Activated CD4-positive, alpha-beta T cell treated with anti-CD3 and anti-CD28 coated beads, Interleukin-2, amount 10 ng/mL, durations not matched to agents 7 days and 5 days (primary cell): ENCODE results near the gene MCM3AP. TPM values are rescaled to one million over a fixed set of nuclear protein-coding genes. Genes with fewer than 3 reads are reported as not detected.
"Not testable (repeated sequence)": the region's sequence is repeated elsewhere in the genome, so short reads cannot be mapped to it uniquely, and the experiment has no call there.

Source experiments
- CTCF ChIA-PET: fragments of 350-600 bp; sonication (Branson Sonifier 250); formaldehyde crosslinking; loops from one replicate; lab custom pipeline; 2021; ENCODE audit warnings: antibody characterized with exemption; lab: Charles Lee
- POLR2A ChIA-PET: fragments of 350-600 bp; sonication (Branson Sonifier 250); formaldehyde crosslinking; loops from one replicate; lab custom pipeline; 2021; ENCODE audit warnings: antibody characterized with exemption; lab: Charles Lee
- DNase-seq: peaks from one replicate; pipeline ENCODE4 v3.0.0-alpha.2; 2020
- H3K27ac Mint-ChIP-seq: one replicate; pipeline ENCODE4 v1.8.0; 2021; ENCODE audit warnings: mild to moderate bottlenecking, moderate library complexity, mixed read lengths
- H3K27me3 Mint-ChIP-seq: one replicate; pipeline ENCODE4 v1.8.0; 2021; ENCODE audit warnings: mixed read lengths
- H3K36me3 Mint-ChIP-seq: one replicate; pipeline ENCODE4 v1.8.0; 2021; ENCODE audit warnings: low read depth, mixed read lengths
- H3K4me1 Mint-ChIP-seq: one replicate; pipeline ENCODE4 v1.8.0; 2021; ENCODE audit warnings: mixed read lengths
- H3K4me3 Mint-ChIP-seq: one replicate; pipeline ENCODE4 v1.8.0; 2021; ENCODE audit warnings: mild to moderate bottlenecking, moderate library complexity, mixed read lengths
- H3K9me3 Mint-ChIP-seq: one replicate; pipeline ENCODE4 v1.8.0; 2021; ENCODE audit warnings: mixed read lengths
- total RNA-seq, 2 experiments: library from RNA; stranded (reverse); gene quantifications; one replicate each; pipeline ENCODE4 v1.2.3, GENCODE V29; 2021

Gene MCM3AP
- total RNA-seq, 2 experiments from 2014 or later = 94.5 to 118 TPM

DNA sequence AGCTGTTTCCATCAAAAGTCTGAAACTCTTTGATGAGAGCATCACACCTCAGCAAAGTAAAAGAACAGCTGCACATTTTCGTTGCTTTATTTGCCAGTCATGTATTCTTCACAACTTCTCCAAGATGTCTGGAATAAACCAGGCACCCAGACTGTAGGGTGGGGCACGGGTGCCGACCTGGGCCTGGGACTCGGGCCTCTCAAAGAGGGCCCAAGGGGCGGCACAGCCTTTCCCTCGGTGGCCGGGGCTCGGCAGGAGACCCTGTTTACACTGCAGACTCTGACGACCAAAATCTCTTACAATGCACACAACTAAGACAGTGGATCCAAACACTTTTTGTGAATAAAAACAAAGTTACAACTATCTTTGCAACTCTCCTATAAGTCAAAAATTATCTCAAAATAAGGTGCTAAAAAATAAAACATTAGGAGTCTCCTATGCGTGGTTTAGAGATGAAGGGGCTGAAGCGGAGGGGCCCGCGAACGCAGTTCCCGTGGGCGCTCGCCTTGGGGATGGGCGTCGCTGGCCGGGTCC, 57.5 kb downstream of the MCM3AP start:
- ChIA-PET CTCF (interaction anchor here (0.6 to 2.1 kb wide), 2 partner anchors 16 to 21 kb away, joined by 3 to 7 read pairs; no protein-coding TSS in a partner anchor), POLR2A (no interaction called here)
- H3K4me3 Mint-ChIP-seq = peak overlapping the region; percentile 82
- H3K9me3 Mint-ChIP-seq = no peaks in the 10 kb centered on the region
- peak overlapping the region; percentile 71 for H3K27ac Mint-ChIP-seq
- H3K27me3 Mint-ChIP-seq = no peaks in the 10 kb centered on the region
- peaks cover 33% of the 10 kb centered on the region for H3K36me3 Mint-ChIP-seq
- peaks cover 53% of the 10 kb centered on the region for H3K4me1 Mint-ChIP-seq
- DNase-seq = no peak

GRCh38 chr21:46226920-46227599, 58.4 kb downstream of the MCM3AP start:
- CTCF ChIA-PET = interaction anchor here (2.1 kb wide), 1 partner anchor 17 kb away, joined by 7 read pairs; no protein-coding TSS in a partner anchor
- no peaks in the 10 kb centered on the region for H3K9me3 Mint-ChIP-seq
- no peaks in the 10 kb centered on the region for H3K27me3 Mint-ChIP-seq
- POLR2A ChIA-PET = no interaction called here
- peaks cover 53% of the 10 kb centered on the region for H3K4me1 Mint-ChIP-seq
- H3K36me3 Mint-ChIP-seq = peaks cover 28% of the 10 kb centered on the region
- peak overlapping the region; percentile 71 for H3K27ac Mint-ChIP-seq
- H3K4me3 Mint-ChIP-seq = peak overlapping the region; percentile 82
- no peak for DNase-seq

DNA sequence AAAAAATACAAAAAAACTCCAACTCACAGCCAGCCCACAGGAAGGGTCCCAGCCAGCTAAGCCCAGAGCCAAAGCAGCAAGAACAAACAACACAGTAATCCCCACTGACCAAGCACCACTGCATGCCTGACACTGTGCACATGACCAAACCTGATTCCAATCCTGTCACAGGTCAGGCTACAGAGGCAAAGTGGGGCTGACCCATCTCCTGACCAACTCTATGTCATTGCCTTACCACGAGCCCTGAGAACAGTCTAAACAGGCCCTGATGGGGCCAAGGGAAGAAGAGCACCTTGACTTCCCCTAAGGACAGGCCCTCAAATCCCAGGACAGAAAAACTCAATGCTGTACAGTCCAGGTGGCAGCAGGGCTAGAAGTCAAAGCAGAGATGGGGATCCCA, 59.3 kb downstream of the MCM3AP start:
- POLR2A ChIA-PET = no interaction called here
- Mint-ChIP-seq H3K4me3 (no peak overlapping the region), H3K4me1 (peaks cover 47% of the 10 kb centered on the region)

GRCh38 chr21:46223661-46224060, 61.8 kb downstream of the MCM3AP start:
- CTCF ChIA-PET, POLR2A ChIA-PET, H3K27ac Mint-ChIP-seq, H3K9me3 Mint-ChIP-seq, H3K4me3 Mint-ChIP-seq, DNase-seq, H3K27me3 Mint-ChIP-seq: not testable (repeated sequence)
- Mint-ChIP-seq H3K36me3 (peaks cover 14% of the 10 kb centered on the region), H3K4me1 (peaks cover 31% of the 10 kb centered on the region)

More for the DNA sequence above, 59.3 kb downstream of the MCM3AP start:
- Mint-ChIP-seq H3K27ac (no peak overlapping the region), H3K36me3 (peaks cover 21% of the 10 kb centered on the region), H3K27me3 (no peaks in the 10 kb centered on the region), H3K9me3 (no peaks in the 10 kb centered on the region)
- CTCF ChIA-PET = interaction anchor here (0.7 kb wide), 1 partner anchor 357 kb away, joined by 3 read pairs; no protein-coding TSS in a partner anchor
- no peak for DNase-seq

GRCh38 chr21:46223217-46223616, 62.2 kb downstream of the MCM3AP start:
- H3K27ac Mint-ChIP-seq = no peak overlapping the region
- ChIA-PET CTCF (no interaction called here), POLR2A (no interaction called here)
- peaks cover 31% of the 10 kb centered on the region for H3K4me1 Mint-ChIP-seq
- H3K9me3 Mint-ChIP-seq = no peaks in the 10 kb centered on the region
- H3K36me3 Mint-ChIP-seq = peaks cover 14% of the 10 kb centered on the region
- no peaks in the 10 kb centered on the region for H3K27me3 Mint-ChIP-seq
- no peak for DNase-seq
- H3K4me3 Mint-ChIP-seq = no peak overlapping the region

DNA sequence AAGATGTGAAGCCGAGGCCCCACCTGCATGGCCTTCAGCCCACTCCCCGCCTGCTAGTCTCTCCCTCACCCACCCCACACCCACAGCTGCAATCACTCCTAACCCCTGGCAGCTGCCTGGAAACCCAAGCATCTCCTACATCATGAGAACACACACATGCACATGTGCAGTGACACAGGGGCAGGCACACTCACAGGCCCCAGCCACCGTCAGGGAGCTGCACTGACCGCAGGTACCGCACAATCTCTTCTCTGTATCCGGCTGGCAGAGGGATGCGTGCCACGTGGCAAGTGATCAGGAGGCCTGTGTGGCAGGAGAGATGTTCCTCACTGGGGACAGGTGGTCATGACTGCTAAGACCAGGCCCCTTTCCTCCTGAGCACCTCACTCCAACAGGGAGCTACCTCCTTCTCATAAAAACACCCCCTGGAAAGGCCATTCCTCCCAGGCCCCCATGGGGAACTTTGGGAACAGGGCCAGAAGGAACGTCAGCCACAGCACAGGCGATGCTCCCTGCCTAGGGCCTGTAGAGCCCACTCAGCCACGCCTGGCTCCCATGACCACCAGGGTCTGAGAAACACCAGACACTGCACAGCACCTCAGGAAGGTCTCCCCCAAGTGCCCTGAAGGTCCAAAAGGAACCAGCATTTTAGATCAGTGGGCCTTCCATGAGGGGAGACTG, 62.8 kb downstream of the MCM3AP start:
- Mint-ChIP-seq H3K27ac (no peak overlapping the region), H3K36me3 (peaks cover 13% of the 10 kb centered on the region), H3K4me1 (peaks cover 26% of the 10 kb centered on the region), H3K9me3 (no peaks in the 10 kb centered on the region), H3K27me3 (no peaks in the 10 kb centered on the region), H3K4me3 (no peak overlapping the region)
- no peak for DNase-seq
- ChIA-PET POLR2A (no interaction called here), CTCF (interaction anchor here (0.6 kb wide), 1 partner anchor 108 kb away, joined by 4 read pairs; no protein-coding TSS in a partner anchor)

GRCh38 chr21:46221664-46222435, 63.6 kb downstream of the MCM3AP start:
- Mint-ChIP-seq H3K27ac (no peak overlapping the region), H3K27me3 (no peaks in the 10 kb centered on the region), H3K36me3 (peaks cover 8% of the 10 kb centered on the region), H3K4me3 (no peak overlapping the region), H3K9me3 (no peaks in the 10 kb centered on the region), H3K4me1 (peaks cover 19% of the 10 kb centered on the region)
- ChIA-PET POLR2A (no interaction called here), CTCF (no interaction called here)
- DNase-seq = no peak

GRCh38 chr21:46220847-46221246, 64.6 kb downstream of the MCM3AP start:
- Mint-ChIP-seq H3K9me3 (no peaks in the 10 kb centered on the region), H3K4me1 (peaks cover 12% of the 10 kb centered on the region), H3K27ac (no peak overlapping the region), H3K4me3 (no peak overlapping the region), H3K27me3 (no peaks in the 10 kb centered on the region), H3K36me3 (peaks cover 8% of the 10 kb centered on the region)
- POLR2A ChIA-PET = no interaction called here
- no peak for DNase-seq
- CTCF ChIA-PET = no interaction called here

- peaks cover 3% of the 10 kb centered on the region for H3K36me3 Mint-ChIP-seq
- H3K27ac Mint-ChIP-seq = no peak overlapping the region
- peaks cover 6% of the 10 kb centered on the region for H3K4me1 Mint-ChIP-seq
- no peaks in the 10 kb centered on the region for H3K9me3 Mint-ChIP-seq
- H3K27me3 Mint-ChIP-seq = no peaks in the 10 kb centered on the region
- no peak for DNase-seq
- ChIA-PET CTCF (no interaction called here), POLR2A (no interaction called here)
- no peak overlapping the region for H3K4me3 Mint-ChIP-seq
These were observed 65.1 kb downstream of the MCM3AP start for GRCh38 chr21:46220275-46220810.

DNA sequence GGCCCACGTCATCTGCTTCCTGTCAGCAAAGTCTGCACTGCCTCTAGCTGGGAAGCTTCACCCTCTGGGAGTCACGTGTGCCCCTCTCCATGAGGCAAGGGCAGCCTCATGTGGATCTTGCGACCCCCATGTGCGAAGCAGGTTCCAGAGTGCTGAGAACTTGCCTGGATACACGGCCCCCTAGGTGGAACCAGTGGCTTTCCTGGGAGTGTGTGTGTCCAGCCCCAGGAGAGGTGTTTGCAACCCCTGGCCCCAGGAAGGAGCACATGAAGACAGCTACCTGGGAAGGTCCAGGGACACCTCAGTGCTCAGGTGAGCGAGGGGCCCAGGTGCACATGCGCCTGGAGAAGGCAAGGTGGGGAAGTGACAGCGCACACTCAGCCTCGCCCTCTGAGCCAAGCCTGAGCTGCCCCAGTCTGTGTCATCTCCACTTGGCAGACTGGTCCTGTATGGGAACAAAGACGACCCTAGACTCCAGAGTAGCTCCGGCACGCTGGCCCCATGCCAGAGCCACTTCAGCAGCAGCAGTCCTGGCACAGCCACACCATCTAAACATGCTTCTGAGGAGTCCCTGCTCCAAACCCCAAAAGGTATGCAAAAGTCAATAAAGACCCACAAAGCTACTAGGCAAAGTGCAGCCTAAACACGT, 65.7 kb downstream of the MCM3AP start:
- peaks cover 3% of the 10 kb centered on the region for H3K4me1 Mint-ChIP-seq
- no peak overlapping the region for H3K4me3 Mint-ChIP-seq
- no peak for DNase-seq
- peaks cover 3% of the 10 kb centered on the region for H3K36me3 Mint-ChIP-seq
- no peaks in the 10 kb centered on the region for H3K27me3 Mint-ChIP-seq
- CTCF ChIA-PET = no interaction called here
- POLR2A ChIA-PET = no interaction called here
- H3K9me3 Mint-ChIP-seq = no peaks in the 10 kb centered on the region
- H3K27ac Mint-ChIP-seq = no peak overlapping the region

DNA sequence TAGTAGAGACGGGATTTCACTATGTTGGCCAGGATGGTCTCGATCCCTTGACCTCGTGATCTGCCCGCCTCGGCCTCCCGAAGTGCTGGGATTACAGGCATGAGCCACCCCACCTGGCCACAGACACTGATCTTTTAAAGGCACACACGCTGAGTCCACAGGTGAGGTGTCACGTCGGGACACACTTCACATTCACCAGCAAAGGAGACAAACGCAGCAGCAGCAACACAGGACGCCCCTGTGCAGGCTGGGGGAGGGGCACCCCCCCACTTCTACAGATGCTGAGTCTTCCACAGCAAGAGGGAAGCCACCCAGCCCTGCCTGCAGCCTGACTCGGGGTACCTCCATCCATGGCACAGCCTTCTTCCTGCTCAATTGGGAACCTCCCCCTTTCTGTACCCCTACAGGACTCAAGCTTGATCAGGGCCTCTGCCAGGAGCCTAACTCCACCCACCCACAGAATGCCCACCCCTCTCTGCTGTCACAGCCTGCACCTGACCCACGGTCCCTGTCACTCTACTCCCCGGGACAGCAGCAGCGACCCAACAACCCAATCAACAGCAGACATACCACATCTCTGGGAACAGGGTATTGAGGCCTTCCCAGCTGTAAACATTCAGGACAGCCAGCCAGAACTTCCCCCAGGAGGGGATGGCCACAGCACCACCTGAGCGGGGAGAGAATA, 66.4 kb downstream of the MCM3AP start:
- Mint-ChIP-seq H3K9me3 (no peaks in the 10 kb centered on the region), H3K36me3 (peaks cover 3% of the 10 kb centered on the region), H3K4me3 (no peak overlapping the region), H3K27ac (no peak overlapping the region), H3K27me3 (no peaks in the 10 kb centered on the region), H3K4me1 (peaks cover 3% of the 10 kb centered on the region)
- CTCF ChIA-PET = no interaction called here
- POLR2A ChIA-PET = no interaction called here
- no peak for DNase-seq
